Glomerular visceral epithelial cell (primary cell): ENCODE data around the gene BET1L.
"Not testable (repeated sequence)": the region's sequence is repeated elsewhere in the genome, so short reads cannot be mapped to it uniquely, and the experiment has no call there.

Experiments
- DNase-seq: peaks from one replicate; pipeline ENCODE4 v3.0.0-alpha.2; 2016; ENCODE audit errors: extremely low spot score

Gene BET1L

DNA sequence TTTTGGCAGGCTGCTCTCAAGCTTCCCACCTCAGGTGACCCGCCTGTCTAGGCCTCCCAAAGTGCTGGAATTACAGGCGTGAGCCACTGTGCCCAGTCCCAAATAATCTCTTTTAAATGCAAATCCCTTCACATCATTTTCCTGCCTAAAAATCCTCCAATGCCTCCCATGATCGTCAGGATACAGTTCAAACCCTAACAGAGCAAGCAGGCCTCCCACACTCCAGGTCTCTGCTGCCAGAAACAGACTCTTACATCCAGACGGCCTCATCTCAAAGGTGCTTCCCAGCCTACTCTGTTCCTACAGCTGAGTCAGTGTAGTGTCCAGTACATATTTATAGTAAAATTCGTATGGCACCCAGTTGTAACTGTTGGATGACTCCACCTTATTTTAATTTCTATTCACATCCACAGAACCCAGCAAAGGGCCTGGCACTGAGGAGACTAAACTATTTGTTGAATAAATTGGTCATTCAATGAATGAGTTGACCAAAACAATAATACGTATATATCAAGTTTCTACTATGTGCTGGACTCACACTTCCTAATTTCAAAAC is 20.7 kb upstream of the BET1L start:
- DNase-seq, result no peak

DNA sequence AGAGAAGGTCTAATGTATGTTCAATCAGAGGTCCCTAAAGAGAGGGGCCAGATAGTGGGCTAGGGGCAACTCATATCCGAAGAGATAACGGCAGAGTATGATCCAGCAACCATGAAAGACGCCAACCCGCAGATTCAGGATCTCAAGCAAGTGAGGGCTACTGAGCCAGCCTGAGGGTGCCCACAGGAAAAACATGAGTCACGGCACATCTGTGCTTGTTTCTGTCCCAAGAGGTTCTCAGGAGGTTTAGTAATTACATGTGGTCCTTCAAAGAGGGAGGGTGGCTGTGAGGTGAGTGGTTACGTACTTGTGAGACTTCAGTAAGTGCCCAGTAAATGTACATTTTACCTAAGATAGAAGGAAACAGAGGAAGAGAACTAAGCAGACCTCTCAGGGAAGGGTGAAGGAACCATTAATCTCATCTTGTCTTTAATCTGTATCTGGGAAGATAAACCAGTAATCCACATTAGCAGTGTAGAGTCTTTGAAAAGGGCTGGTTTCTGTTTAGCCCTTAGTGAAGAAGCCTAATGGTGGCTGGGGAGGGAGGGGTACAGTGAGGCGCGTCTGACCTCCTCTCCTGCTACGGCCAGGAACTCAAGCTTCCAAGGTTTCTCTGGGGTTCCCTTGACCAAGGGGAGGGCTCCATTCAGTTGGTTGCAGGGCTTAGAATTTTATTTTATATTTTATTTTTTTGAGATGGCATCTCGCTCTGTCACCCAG is 18.7 kb upstream of the BET1L start:
- no peak for DNase-seq

DNA sequence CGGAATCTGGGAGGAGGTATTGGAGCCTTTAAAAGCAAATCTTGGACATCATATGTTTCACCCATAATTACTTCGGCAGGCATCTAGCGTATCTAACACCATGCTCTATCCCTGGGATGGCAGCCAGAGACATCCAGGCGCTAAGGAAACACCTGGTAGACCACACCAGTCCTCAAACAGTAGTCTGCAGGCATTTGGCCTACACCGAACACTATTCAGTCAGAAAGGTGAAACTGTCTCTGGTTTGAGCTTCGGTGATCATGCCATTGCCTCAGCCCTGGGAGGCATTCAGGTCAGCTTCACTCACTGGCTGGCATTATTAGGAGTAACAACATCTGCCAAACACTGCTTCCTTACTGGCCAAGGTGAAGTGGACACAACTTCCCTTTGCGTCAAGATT is 17.2 kb upstream of the BET1L start:
- DNase-seq, result no peak

- DNase-seq, result no peak
These were observed 16.7 kb upstream of the BET1L start for GRCh38 chr11:223884-224283.

- DNase-seq, result no peak
These were observed 16.0 kb upstream of the BET1L start for GRCh38 chr11:223026-223789.

DNA sequence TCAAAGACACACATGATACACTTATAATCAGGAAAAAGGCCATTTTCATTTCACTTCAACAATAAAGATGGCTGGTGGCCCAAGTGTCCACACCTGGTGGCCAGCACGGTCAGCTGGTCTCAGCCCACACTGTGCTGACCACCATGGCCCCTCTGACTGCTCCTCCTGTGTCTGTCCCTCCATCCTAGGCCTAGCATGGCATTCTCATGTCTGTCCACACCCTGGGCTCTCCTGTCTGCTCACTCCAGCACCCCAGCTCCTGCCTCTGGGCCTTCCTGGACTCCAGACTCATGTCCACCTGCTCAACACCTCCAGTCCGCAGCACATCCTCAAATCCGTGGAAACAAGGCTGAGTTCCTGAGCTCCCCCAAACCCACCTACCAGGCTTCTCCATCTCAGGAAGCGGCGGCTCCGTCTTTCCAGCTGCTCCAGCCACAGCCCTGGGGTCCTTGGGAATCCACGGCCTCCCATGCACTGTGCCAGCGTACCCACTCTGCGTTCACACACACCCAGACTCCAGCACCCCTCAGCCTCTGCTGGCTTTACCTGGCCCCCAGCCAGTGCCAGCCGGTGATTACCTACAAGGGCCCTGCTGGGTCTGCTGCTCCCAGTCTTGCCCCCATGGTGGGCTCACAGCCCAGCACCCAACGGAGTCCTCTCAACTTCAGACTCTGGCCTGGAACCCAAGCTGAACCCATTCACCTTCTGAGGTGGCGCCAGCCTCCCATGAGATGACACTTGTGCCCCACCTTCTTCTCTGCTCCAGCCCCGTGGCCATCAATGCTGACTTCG is 15.0 kb upstream of the BET1L start:
- no peak for DNase-seq

- no peak for DNase-seq
These were observed 14.3 kb upstream of the BET1L start for GRCh38 chr11:221539-221938.

DNA sequence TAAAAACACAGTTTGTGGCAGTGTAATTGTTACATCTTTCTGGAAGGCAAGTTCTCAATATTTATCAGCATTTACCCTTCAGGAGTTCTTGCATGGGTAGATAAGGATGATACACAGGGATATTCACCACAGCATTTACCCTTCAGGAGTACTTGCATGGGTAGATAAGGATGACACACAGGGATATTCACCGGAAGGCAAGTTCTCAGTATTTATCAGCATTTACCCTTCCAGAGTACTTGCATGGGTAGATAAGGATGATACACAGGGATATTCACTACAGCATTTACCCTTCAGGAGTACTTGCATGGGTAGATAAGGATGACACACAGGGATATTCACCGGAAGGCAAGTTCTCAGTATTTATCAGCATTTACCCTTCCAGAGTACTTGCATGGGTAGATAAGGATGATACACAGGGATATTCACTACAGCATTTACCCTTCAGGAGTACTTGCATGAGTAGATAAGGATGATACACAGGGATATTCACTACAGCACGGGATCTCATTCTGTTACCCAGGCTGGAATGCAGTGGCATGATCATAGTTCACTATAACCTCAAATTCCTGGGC is 13.5 kb upstream of the BET1L start:
- DNase-seq, result not testable (repeated sequence)

DNA sequence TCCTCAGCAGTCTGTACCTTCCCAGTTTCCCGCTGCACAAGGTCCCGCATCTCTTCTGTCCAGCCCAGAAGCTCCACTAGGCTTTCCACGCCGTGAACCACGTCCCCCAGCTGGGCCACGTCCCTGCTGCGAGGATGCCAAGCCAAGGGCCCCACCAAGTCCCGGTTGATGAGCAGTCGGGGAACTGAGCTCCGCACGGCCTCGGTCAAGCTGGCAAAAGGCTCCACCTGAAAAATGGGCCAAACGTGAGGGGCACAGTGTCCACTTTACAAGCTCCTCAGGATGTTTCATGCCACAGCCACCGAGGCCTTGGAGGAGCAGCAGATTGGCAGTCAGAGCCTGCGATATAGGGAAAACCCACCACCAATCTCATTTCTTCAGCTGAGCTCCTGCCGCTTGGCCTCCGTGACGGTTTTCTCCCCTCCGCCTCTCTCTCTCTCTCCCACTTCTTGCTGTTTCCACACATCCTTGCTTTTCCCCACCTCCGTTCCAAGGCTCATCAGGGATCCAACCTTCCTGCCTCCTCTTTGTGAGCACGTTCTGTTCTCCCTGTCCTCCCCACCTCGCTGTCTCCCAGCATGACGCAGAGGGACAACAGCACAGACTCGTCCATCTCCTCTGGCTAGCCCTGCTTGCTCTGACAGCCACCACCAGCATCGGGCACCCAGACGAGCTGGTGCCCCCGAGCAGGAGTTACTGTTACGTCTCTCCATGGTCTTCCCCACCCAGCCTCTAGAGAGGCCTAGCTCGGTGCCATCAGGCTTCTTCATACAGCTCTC is 11.8 kb upstream of the BET1L start:
- DNase-seq, result no peak

DNA sequence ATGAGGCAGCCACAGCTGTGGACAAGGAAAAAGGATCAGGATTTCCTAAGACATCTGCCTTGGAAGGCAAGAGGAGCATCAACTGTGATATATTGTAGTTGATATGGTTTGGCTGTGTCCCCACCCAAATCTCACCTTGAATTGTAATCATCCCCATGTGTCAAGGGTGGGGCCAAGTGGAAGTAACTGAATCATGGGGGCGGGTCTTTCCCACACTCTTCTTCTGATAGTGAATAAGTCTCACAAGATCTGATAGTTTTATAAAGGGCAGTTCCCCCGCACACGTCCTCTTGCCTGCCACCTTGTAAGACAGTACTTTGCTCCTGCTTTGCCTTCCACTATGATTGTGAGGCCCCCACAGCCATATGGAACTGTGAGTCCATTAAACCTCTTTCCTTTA is 10.5 kb upstream of the BET1L start:
- DNase-seq, result no peak

DNA sequence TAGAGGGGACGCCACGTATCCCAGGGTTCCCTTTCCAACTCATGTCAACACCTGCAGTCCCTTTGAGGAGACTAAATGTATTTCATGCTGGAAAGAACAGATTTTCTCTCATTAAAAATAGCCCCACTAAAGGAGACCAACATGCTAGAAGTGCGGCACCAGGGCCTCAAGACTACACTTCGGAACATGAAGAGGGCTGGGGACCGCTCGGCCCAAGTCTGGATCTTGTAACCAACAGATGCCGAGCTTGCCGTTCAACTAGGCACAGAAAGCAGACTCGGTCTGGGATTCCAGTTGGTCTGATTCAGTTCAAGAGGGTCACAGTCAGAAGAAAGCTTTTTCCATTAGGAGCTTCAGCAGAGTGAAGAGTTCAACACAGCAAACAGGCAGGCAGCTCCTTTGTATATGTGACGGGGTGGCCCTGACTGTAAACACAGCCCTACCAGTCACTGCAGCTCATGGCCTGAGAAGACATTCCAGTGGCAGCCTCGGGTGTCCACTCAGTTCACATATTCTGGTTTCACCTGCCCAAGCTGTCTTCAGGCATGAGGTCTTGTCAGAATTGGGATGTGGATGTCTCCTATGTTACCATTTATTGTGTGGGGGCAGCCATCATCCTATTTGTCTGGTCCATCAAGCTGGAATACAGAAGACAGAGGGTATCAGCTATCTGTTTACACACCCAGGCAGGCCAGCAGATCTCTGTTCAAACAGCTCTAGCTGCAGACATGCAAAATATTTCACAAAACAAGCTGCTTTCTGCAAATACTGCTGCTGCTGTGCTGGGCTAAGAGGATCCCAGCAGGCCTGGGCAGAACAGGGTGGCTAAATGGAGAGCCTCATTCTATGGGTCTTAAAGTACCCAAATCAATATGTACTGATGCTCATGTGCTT is 9.1 kb upstream of the BET1L start:
- DNase-seq, result no peak

DNA sequence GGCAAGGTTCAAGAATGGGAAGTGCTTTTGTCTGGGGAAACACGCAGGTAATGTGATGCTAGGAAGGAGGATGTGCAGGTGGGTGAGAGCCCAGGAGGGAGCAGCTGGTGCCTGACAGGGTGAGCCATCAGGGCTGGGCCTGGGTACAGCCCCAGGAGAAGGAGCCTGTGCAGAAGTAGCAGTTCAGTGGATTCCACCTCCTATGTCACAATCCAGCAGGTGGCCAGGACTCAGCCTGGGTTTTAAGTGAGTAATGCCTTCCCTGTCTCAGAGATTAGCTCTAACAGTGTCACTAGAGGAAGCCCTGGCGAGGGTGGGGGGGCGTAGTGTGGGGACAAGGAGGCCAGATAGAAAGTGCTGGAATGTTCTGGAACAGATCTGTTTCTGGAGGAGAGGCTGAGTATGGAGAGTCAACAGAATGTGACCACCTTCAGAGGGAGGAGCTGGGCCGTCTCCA is 8.4 kb upstream of the BET1L start:
- no peak for DNase-seq

- DNase-seq, result no peak
These were observed 6.9 kb upstream of the BET1L start for GRCh38 chr11:214083-214482.

DNA sequence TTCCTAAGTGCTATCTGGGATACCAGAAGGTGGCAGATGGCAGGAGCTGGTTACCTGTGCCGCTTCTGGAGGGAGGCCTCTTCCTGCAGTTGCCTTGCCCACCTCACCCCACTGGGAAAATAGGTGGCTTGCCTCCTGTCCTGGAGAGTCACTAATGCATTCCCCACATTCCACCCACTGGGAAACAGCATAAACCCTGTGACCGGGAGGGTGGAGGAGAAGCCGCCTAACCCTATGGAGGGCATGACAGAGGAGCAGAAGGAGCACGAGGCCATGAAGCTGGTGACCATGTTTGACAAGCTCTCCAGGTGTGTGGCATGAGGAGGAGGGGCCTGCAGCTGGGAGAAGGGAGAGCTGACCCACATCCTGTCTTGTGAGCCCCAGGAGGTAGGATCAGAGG is 5.9 kb upstream of the BET1L start:
- no peak for DNase-seq

- no peak for DNase-seq
These were observed 5.2 kb upstream of the BET1L start for GRCh38 chr11:212150-213100.

DNA sequence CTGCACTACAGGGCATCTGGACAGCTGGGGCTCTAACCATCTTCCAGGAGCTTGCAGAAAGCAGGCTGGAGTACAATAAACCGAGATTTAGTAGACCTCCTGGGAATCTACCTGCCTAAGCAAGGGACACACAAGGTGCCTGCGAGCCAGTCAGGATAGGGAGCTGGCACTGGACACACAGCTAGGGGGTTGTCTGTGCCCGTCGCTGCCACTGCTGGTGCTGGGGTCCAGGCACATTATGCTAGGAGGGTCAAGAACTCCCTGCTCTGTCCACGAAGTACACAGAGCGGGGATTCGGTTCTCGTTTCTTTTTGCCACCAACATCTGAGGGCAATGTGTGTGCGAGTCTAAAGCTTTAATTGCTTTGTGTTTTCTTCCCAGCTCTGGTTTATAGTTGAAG is 4.5 kb upstream of the BET1L start:
- no peak for DNase-seq

DNA sequence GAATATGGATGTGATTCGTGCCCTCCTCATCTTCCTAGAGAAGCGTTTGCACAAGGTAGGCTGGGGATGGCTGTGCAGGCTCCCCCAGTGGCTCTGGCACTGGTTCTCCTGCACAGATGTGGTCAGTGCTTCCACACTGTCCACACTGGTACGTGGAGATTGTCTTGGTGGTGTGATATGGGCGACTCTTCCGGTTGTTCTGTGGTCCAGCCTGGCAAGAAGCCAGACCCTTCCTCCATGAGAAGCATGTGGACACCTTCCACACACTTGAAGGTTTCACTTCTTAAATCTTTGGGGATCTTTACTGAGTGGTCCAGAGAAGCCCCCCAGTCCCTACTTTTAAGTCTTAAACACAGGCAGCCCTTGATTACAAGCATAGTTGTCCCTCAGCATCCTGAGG is 4.1 kb upstream of the BET1L start:
- DNase-seq, result no peak

- DNase-seq, result no peak
These were observed 3.6 kb upstream of the BET1L start for GRCh38 chr11:210803-211180.
